ENCODE results near the gene RPS27L.
A peak's percentile ranks its signal among the peaks of the same experiment; 100 is the strongest.

The RPS27L gene

DNA sequence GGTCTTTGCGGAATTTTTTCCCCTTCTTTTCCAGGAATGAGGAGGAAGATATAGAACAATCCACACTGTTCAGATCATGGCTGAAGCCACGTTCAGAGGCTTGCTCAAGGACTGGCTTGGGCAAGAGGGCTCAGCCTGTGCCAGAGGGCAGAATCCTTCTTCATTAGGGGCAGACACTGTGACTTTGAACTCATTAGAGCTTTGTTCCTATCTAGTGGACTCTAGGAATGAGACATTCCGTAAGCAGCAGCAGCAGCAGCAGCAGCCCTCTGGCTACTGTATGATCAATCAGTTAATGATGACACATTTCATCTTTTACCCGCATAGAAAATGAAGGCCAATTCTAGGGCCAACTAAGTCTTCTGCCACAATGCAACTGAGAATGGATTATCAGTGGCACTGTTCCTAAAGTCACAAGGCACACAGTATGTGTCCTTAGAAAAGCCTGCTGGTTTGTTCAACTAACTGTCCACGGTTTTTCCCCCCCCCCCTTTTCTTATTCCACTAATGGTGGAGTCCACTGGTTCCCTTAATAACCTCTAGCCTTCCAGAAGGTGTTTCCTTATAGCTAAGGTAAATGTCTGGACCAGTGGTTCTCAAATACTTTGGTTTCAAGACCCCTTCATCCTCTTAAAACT, 30.4 kb upstream of the RPS27L start:
- no peak for DNase-seq

DNA sequence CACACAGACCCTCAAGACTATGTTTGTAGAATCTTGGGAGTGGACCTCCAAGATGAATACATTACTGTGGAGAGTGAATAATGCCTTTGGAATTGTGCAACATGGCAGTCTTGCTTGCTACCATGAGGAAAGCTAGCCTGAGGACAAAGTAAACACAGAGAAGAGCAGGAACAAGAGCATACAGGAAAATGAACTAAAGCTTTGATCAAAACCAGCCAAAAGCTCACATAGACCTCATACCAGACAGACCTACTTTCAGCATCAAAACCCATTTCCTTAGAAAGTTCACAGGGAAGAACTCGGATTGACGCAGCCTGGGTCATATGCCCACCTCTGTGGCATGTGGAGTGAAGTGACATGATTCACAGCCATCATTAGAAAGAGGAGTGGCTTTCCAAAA, 28.8 kb upstream of the RPS27L start:
- no peak for DNase-seq

DNA sequence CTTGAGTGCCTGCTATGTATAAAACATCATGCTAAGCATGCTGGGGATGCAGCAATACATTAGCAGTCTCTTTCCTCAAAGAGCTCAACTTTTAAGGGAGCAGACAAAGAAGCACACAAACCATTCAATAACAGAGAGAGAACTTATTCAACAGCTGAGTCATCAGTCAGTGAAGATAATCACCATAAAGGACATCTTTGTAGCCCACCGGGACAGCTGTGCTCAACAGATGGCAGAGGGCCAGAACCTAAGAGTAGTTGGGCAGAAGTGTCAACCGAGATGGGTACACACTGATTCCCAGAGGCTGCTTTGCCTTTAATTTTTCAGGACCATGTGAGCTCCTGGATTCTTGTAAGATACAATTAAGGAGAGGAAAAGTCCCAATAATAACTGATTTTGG, 27.9 kb upstream of the RPS27L start:
- DNase-seq, result no peak

DNA sequence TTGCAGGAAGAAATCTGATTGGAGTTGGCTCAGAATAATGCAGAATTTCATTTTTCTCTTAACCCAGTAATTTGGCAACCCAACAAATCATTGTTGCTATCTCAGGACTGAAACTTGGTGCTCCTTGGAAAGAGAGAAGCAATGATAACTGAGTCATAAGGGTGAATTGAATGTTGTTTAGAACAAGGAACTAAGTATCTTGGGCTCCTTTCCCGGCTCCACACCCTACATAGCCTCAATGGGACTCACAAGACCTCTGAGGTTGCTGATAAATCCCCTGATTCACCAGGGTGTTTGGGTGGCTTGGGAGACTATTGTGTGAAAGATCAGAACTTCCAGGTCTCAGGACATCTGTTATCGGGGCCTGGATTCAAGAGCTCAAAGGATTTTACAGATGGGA, 24.4 kb upstream of the RPS27L start:
- DNase-seq, result no peak

DNA sequence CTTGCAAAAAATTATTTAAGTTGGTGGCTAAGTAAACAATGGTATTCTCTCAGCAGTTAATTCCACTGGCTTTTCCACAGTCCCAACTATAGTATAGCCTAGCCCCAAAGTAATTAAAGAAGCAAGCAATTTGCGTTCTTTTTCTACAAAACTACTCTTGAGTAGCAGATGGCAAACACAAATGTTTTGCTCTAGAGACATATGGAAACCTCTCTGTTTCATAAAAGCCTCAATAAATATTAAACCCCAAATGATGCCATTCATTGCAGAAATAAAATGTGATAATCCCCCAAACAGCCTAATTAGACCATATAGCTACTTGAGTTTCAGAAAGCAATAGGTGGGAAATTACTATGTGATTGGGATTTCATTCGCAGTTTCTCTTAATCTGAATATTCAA, 23.5 kb upstream of the RPS27L start:
- DNase-seq, result no peak

DNA sequence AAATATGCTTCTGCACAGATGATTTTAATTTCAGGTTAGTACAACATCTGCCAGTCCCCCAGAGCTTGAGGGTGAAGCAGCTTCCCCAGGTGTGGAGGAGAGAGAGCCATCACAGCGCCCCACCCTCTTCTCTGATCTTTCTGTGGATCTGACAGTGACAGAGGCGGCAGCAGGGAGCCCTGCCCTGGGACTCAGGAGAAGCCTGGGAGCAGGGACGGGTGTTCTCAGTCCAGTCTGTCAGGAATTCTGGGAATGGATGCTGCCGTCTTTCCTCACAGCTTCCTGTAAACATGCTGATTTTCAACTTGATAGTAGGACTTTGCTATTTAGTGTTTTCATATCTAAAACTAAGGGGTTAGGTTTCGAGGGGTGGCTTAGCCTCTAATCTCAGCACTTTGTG, 20.8 kb upstream of the RPS27L start:
- DNase-seq, result no peak

DNA sequence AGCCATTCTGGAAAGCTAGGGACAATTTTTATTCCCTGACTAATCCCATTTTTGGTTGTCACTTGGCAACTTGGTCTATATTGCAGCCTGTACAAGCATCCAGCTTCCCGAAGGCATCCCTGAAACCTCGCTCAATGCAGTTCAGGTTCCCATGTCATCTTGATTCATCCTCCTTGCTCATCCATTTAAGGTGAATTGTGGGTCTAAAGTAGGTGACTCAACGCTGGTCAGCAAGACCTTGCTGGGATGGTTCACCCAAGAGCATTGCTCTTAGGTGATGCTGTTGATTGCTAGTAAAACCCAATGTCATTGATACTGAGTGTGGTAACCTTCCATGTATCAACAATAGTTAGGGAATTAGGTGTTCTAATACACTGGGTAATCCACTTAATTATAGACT, 19.0 kb upstream of the RPS27L start:
- no peak for DNase-seq

DNA sequence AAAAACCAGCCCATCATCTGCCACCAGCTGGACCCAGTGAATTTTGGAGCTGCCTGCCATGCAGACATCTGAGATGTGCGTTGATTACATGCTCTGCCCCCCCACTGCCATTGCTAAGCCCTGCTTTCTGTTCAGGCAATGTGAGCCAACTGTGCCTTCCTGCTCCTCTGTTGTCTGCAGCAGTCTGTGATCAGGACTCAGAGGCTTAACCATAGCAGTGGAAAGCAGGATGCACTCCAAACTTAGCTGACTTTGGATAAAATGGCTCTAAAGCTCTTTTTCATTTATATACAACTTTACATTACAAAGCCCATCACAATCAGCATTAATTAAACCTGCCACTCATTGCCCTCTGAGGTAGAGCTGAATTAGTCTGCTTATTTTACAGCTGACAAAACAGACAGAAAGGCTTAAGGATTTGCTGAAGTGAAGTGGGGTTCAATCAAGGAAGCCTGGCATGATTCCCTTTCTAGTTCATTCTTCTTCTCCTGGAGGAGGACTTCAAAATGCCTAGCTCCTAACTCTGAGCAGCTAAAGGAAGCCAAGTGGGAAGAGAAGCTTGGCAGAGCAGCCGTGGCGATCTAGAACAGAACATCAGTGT, 15.7 kb upstream of the RPS27L start:
- no peak for DNase-seq

DNA sequence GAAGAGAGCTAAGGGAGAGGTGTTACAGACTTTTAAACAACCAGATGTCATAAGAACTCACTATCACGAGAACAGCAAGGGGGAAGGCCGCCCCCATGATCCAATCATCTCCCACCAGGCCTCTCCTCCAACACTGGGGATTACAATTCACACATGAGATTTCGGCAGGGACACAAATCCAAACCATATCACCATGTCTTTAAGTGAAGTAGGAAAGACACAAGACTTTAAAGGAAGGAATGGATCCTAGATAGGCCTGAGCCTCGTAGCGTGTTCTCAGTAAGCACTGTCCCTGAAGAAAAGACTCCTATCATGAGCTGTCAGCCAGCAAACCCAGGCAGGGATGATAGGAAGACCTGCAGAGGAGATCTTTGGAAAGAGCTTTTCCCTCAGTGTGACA, 15.1 kb upstream of the RPS27L start:
- no peak for DNase-seq

DNA sequence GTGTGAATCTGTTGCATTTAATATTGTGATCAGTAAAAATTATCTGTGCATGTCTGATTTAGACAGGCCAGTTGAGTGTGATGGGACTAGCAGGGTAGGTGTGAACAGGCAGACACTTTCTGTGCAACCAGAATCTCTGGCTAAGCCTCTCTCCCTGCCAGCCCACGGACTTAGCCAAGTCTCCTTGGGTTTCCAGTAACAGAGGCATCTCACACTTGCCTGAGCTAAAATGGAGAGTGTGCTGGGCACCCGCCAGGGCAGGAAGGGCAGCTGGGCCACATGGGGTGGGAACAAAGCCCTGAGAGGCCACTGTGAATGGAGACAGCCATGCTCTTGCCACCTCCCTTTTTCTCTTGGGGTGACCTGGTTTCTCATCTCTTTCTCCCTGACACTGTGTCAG, 12.5 kb upstream of the RPS27L start:
- DNase-seq, result no peak

DNA sequence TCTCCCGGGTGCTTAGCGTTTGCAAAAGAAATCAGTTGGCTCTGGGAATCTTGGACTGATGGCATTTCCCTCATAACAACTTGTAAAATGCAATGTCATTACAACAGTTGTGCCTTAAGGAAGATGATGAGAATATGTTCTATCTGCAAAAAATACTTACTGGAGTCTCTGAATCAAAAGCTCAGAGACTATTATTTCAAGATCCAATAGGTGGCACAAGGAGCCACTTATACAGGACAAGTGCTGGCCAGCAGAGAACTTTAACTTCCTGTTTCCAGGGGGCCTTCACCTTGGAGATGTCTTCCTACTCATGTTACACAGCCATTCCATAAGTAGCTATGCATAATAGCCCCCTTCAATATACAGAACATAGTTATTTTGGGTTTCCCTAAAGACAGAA, 8.9 kb upstream of the RPS27L start:
- no peak for DNase-seq

DNA sequence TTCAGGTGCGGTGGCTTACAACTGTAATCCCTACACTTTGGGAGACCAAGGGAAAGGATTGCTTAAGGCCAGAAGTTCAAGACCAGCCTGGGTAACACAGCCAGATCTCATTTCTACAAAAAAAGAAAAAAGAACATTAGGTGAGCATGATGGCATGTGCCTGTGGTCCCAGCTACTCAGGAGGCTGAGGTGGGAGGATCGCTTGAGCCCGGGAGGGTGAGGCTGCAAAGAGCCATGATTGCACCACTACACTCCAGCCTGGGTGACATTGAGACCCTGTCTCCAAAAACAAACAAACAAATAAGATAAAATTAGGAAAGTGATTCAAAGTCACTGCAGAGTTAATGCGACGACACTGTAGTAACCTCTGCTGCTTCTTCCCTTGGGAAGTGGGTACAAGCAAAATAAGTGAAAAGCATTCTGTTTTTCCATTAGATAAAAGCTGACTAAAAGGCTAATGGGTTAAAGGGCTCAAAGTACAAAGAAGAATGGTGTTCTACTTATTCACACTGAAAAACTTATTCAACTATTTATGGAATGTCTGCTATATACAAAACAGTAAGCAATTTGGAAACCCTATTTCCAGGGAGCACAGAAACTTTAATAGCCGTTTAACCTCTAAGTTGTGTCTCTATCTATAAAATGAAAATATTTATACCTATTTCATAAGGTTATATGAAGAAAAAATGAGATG, 8.0 kb upstream of the RPS27L start:
- no peak for DNase-seq

DNA sequence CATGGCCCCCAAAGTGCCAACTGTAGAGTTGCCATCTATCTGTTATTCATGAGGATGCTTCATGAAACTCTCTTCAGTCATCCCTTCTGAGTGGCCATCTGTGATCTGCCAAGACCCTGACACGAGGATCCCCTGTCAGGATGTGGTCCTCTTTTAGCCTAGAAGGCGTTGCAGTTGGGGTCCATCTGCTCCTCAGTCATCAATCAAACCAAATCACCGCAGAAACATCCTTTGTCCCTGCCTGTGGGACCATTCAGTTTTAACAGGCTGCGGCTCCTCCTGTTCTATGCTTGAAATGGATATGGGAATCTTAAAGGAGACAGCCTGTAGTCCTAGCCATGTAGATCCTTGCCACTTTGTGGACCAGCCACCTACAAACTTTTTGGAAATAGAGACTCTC, 5.9 kb upstream of the RPS27L start:
- DNase-seq, result no peak

DNA sequence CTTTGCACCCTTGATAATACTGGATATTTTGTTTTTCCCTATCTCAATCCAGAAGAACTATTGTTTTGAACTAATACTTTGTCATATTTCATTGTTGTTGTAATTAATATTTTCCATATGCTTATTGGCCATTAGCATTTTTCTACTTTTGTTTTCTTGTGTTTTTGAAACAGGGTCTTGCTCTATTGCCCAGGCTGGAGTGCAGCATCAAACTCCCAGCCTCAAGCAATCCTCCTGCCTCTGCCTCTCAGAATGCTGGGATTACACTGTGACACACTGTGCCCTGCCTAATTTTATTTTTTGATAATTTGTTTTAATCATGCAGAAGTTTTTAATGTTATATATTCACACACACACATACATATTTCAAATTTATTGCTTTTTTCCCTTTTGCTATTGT, 3.4 kb upstream of the RPS27L start:
- no peak for DNase-seq

DNA sequence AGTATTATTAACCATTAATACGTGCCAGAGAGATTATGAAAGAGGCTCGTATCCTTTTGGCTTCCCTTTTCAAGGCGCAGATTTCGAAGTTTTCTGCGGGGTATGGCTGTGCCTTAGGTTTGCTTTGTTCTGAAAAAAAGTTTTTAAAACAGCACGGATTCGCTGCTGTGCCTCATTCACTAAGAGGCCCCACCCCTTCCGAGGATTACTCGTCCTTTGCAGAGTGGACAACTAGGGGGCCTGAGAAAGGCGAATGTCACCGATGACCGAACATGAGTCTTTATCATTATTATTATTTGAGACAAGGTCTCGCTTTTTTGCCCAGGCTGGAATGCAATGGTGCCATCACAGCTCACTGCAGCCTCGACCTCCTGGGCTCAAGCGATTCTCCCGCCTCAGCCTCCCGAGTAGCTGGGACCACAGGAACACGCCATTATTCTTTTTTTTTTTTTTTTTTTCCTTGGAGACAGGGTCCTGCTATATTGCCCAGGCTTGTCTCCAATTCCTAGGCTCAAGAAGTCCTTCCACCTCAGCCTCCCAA, 684 bp upstream of the RPS27L start:
- DNase-seq, result peak; percentile 42

DNA sequence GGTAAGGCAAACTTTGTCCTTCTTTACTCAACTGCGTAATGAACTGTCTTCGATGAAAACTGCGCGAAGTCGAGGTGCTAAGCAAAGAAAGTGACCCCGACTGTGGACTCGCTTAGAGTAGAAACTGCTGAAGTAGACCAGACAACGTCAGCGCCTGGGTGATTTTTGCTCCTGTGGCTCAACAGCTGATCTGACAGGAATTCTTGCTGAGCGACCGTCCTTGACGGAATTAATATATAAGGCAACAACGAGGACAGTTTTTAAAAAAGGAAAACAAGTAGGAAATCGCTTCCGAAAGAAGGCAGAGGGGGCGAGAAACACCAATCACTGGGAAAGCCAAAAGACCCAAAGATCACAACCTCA, 541 bp downstream of the RPS27L start:
- DNase-seq, result peak; percentile 29

DNA sequence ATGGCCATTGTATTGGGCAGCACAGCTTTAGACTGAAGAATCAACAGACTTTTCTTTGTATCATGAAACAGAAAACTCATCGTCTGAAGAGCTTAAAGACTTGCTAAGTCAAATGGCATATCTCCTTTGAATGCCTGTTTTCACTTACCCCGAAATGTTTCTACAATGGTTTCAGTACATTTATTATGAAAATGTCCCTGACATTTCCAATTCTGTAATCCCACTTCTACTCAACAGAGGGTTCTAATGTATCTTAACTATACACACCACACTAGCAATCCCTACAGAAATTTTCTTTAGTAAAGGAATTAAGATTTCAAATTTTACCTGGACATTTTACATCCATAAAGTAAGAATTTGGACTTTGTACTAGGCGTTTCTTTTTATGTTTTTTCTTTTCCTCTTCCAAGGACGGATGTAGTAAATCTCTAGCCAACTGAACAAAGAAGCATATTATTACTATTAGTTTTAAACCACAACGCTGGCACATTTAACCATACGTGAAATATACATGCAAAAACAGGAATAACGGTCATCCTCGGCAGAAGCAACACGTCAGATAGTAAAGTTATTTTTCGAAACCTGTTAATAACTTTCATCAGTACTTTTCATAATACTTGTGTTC, 1.1 kb downstream of the RPS27L start:
- no peak for DNase-seq

DNA sequence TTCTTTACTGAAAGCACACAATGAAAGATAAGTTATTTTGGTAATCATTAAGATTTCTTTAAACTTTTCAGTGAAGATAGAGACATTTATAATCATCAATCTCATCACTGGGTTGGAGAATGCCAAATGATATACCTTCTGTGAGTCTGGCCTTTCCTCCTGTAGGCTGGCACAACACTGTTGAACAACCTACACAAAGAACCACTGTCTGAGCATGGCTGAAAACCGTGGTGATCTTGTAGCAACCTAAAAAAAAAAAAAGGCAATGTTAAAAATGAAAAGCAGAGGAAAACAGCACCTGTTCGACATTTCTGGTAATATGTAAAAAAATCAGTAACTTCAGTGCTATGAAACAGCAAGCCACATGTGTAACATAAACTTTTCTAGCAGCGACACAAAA, 1.8 kb downstream of the RPS27L start:
- no peak for DNase-seq

DNA sequence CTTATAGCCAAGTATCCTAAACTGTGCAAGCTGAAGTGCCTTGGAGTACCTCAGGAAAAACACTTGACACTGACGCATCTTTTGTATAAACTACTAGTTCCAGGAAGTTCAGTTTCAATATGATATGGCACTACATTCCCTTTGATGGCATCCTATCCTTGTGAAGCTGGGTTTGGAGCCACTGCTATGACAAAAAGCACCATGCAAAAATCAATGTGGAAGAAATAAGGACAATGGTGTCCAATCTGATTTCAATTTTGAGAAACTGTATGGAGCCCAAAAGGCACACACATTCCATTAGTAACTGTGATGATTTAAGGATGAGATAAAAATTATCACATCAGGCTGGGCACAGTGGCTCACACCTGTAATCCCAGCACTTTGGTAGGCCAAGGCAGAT, 5.6 kb downstream of the RPS27L start:
- DNase-seq, result no peak

DNA sequence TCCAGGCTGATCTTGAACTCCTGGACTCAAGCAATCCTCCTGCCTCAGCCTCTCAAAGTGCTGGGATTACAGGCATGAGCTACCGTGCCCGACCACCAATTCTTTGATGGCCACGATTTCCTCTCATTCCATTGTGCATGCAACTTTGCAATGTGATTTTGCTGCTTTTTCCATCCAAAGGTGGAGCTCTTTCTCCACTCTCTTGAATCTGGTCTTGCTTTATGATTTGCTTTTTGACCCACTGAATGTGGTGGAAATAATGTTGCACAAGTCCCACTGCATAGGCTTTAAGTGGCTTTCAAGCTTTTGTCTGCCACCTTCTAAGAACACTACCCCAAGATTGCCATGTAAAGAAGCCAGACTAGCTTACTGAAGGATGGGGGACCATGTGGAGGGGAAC, 10.6 kb downstream of the RPS27L start:
- DNase-seq, result no peak

DNA sequence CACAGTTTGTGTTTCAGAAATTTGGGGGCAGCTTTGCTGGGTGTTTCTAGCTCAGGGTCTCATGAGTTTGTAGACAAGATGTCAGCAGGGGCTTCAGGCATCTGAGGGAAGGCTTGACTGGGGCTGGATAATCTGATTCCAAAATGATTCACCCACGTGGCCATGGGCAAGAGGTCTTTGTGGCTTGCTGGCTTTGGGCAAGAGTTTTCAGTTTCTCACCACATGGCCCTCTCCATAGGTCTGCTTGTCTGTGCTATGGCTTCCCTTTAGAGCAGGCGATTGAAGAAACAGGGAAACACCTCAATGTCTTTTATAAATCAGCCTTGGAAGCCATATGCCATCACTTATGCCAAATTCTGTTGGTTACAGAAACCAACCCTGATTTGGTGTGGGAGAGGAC, 11.9 kb downstream of the RPS27L start:
- no peak for DNase-seq

DNA sequence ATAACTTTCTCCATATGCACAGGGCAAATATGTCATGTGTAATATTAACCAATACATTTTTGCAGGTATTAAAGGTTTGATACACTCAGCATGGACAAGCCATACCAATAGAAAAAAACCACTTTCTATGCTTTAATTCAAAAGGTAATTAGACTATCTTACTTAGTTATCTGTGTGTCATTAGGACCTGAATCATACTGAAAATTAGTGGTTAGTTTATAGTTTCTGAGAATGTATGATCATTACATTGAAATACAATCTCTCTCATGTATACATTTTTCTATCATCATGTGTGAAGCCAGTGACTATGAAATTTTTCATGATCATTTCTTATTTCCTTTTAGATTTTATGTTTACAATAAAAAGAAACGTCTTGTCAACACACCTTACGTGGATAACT, 16.3 kb downstream of the RPS27L start:
- DNase-seq, result no peak

DNA sequence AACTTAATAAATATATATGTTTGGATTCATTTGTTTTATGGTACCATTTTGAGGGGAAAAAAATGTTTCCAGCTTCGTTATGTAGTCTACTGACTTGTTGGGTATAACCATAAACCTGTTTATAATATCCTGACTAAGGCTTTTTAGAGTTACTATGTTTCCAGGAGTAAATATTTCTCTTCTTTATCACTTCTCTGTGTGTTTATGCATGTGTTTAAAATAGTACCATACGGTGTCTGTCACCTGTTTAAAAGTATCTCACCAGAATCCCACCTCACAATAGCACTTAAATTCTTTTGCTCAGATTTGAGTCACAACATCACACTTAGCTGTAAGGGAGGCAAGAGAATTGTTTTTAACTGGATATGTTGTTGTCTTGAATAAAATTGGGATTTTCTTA, 20.5 kb downstream of the RPS27L start:
- no peak for DNase-seq

DNA sequence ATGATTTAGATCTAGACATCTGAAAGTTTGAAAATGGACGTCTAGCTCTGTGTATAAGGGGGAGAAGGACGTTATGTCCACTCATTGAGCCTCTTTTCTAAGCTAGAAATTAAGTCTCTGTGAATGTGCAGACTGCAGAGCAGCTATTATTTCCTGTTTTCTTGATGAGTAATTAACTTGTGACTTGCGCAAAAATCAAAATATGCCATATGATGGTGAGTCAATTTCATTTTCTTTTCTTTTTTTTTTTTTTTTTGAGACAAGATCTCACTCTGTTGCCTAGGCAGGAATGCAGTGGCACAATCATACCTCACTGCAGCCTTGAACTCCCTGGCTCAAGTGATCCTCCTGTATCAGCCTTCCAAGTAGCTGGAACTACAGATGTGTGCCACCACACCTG, 21.5 kb downstream of the RPS27L start:
- no peak for DNase-seq
